GM20000 (cell line): ENCODE measurements around the gene ARIH2.

Experiments
- DNase-seq: peaks from one replicate; pipeline ENCODE4 v3.0.0; 2012; ENCODE audit warnings: low spot score
- CTCF ChIP-seq: IDR thresholded peaks from 2 replicates; pipeline ENCODE4 v1.5.1; 2012; ENCODE audit warnings: mild to moderate bottlenecking, control low read depth; ENCODE audit errors: extremely low read depth, missing control alignments

Gene ARIH2

GRCh38 chr3:49013113-49013737 is 94.6 kb downstream of the ARIH2 start:
- no peak for DNase-seq
- no peak for TF ChIP-seq CTCF

GRCh38 chr3:49013738-49014660 is 95.4 kb downstream of the ARIH2 start:
- peak; percentile 65 for TF ChIP-seq CTCF
- DNase-seq = no peak

- DNase-seq = no peak
- no peak for TF ChIP-seq CTCF
These were observed 96.4 kb downstream of the ARIH2 start for GRCh38 chr3:49015072-49015471.

GRCh38 chr3:49015765-49016164 is 97.1 kb downstream of the ARIH2 start:
- DNase-seq = no peak
- no peak for TF ChIP-seq CTCF

GRCh38 chr3:49016414-49017228 is 98.0 kb downstream of the ARIH2 start:
- no peak for TF ChIP-seq CTCF
- DNase-seq = no peak

- TF ChIP-seq CTCF = no peak
- DNase-seq = peak; percentile 34
These were observed 98.8 kb downstream of the ARIH2 start for GRCh38 chr3:49017229-49017970.
